ENCODE results near the gene RSPH4A.

DNA sequence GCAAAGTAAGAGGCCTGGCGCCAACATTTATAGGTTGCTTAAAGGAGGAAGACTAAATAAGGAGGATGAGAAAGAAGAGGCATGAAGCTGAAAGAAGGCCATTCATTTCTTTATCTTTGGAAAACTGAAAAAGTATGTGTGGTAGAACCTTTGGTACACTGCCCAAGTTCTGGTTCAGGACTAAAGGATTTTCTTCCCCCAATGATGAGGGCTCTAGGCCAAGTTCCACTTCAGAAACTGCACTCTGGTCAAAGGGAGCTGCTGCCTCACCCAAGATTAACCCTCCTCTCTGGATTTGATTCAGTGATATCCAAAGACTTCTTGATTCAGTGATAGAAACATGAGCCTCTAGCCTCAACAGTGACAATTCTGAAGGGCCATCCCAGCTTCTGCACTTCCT lies 59.7 kb downstream of the RSPH4A start:
- TF ChIP-seq, protein P1, sequence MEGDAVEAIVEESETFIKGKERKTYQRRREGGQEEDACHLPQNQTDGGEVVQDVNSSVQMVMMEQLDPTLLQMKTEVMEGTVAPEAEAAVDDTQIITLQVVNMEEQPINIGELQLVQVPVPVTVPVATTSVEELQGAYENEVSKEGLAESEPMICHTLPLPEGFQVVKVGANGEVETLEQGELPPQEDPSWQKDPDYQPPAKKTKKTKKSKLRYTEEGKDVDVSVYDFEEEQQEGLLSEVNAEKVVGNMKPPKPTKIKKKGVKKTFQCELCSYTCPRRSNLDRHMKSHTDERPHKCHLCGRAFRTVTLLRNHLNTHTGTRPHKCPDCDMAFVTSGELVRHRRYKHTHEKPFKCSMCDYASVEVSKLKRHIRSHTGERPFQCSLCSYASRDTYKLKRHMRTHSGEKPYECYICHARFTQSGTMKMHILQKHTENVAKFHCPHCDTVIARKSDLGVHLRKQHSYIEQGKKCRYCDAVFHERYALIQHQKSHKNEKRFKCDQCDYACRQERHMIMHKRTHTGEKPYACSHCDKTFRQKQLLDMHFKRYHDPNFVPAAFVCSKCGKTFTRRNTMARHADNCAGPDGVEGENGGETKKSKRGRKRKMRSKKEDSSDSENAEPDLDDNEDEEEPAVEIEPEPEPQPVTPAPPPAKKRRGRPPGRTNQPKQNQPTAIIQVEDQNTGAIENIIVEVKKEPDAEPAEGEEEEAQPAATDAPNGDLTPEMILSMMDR (conservative IDR thresholded peaks at IDR 0.05) = no peak
- no peak for TF ChIP-seq ZFX (IDR thresholded peaks at IDR 0.05)

All from C4-2B (cell line).